GM18873 (cell line): ENCODE data around the gene RIOX2.
A peak's percentile ranks its signal among the peaks of the same experiment; 100 is the strongest.
"Not testable (repeated sequence)": the region's sequence is repeated elsewhere in the genome, so short reads cannot be mapped to it uniquely, and the experiment has no call there.

Experiments
- ATAC-seq: cut with Tn5 transposase; IDR thresholded peaks from one replicate; pipeline ENCODE4 v1.9.1; 2021; ENCODE audit warnings: mild to moderate bottlenecking, moderate library complexity, moderate number of reproducible peaks; ENCODE audit not compliant: unreplicated experiment, low FRiP score

Gene RIOX2

DNA sequence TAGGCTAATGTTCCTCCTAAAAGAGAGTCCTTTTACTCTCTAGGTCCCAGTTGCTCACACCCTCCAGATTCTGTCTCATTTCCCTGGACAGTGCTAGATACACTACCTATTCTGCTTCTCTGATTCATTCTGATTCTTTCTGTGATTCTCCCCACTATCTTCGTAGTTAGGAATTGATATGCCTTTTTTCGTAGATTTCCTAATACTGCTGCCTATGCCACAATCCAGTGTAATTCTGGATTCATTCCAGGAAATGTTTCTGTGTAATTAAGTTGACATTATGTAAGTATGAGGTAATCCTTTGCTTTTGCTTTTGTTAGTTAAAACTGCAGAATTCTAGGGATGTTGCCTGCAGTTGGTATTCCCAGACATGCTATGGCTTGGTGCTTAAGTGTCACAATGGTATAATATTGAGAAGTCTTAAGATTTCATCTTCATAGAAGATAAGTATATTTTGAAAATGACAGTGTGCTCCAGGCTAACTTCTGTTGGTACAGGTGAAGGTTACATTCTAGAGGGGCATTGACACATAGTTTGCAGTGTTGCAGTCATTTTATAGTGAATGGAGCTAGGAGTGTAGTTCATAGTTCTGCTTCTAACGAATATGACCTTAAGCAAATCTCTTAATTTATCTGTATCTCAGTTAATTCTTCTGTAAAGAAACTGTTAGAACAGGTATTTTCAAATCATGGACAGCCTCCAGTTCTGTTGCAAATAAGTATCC is 54.3 kb downstream of the RIOX2 start:
- no peak for ATAC-seq

DNA sequence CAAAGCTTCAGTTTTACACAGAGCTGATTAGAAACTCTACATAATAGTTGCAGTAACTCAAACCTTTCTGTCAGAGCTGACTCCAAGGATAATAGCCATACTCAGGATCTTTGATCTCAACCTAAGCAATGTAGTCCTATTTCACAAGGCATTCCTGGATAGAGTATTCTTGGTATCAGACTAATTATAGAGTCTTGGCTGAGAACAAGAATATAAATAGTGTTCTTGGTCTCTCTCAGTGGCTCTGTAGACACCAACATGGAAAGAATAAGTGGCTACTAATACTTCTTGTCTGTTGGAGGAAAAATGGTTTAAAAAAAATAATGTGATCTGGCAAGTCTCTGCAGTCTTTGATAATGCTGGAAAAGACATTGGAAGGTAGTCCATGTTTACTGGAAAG is 55.7 kb downstream of the RIOX2 start:
- no peak for ATAC-seq

DNA sequence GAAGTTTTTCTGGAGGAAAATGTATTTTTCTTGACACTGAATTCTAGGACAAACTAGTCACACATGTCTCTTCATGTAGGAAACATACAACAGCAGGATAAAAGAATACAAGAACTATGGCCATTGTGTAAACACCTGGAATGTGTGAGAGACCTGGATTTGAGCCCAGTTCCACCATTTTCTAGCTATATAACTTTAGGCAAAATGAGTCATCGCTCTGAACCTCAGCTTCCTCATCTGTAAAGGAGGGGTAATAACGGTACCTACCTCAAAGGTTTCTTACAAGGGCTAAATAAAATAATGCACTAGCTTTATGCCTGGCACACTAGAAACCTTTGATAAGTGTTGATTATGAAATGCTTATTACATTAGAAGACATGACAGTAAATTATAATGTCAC is 57.8 kb downstream of the RIOX2 start:
- ATAC-seq, result no peak

DNA sequence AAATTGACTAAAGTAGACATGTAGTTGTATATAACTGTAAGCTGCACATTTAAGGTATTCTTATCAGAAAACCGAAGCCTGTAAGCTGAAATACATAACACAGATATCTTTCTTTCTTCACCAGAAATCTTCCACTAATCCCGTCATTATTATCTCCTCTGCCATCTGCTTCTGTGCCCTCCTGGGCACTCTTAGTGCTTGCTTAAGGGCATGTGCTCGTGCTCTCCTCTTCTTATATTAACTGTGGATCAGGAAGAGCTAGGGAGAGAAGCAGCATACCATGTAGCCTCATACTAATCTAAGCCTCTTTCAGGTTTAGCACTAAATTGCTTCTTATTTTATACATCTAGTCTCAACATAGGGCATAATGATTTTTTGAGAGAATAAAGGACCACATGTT is 60.8 kb downstream of the RIOX2 start:
- ATAC-seq, result no peak

DNA sequence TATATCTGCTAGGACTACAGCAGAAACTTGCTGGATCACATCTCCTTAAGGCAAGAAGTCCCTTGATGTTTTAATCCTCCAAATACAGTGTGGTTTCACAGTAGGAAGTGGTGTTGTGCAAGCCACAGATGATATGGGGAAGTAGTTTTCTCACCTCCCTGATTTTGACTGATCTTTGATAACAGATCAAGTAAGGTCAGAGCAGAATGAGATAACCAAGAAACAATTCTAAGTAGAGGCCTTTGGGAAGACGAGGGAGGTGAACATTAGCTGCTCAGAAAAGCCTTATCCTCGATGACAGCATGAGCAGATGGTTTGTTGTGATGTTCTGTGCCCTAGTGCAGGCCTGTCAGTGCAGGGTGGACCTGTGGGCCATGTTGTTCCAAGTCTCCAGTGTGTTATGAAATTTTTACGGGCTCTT is 61.3 kb downstream of the RIOX2 start:
- no peak for ATAC-seq

DNA sequence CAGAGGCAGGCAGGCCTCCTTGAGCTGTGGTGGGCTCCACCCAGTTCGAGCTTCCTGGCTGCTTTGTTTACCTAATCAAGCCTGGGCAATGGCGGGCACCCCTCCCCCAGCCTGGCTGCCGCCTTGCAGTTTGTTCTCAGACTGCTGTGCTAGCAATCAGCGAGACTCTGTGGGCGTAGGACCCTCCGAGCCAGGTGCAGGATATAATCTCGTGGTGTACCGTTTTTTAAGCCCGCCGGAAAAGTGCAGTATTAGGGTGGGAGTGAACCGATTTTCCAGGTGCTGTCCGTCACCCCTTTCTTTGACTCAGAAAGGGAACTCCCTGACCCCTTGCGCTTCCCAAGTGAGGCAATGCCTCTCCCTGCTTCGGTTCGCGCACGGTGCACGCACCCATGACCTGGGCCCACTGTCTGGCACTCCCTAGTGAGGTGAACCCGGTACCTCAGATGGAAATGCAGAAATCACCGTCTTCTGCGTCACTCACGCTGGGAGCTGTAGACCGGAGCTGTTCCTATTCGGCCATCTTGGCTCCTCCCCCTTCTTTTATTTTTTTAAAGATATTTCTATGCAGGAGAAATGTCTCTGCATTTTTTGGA is 61.9 kb downstream of the RIOX2 start:
- not testable (repeated sequence) for ATAC-seq

DNA sequence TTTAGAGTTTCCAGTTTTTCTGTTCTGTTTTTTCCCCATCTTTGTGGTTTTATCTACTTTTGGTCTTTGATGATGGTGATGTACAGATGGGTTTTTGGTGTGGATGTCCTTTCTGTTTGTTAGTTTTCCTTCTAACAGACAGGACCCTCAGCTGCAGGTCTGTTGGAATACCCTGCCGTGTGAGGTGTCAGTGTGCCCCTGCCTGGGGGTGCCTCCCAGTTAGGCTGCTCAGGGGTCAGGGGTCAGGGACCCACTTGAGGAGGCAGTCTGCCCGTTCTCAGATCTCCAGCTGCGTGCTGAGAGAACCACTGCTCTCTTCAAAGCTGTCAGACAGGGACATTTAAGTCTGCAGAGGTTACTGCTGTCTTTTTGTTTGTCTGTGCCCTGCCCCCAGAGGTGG is 62.4 kb downstream of the RIOX2 start:
- not testable (repeated sequence) for ATAC-seq

DNA sequence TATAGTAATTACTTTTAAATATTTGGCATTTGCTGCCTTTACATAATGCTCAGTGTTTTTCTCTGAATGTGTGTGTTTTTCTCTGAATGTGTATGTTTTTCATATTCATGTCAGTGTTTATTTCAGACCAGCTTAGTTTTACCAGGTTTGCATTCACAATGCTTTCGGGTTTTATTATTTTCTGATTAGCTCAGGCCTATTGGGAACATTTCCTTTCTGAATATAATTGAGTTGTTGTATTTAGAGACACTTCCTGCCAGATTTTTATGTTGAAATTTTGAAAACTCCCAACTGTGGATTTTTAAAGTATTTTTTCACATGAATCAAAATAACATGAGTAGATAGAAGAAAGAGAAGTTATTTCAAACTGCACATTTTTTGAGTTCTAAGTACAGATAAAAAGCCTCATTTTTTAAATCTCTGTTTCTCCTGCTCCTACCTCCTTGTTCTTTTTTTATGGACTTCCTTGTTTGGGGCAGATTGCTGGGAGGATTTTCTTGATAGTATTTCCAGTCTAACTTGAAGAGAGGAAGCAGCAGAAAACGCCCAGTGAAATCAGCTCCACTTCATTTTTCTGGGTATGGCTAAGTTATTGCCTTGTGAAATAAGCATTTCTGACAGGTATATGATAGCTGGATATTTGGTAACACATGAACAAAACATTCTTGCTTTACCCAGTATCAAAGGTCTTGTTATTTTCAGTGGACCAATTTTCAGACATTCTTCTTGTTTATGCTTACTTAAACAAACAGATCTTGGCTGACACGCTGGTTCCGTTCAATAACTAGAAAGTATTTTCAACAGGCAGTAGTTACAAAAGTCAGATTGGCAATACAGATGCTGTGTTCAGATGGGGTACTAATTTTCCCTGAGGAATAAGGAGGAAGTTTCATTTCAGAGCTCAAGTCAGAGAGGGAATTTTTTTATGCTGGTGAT is 70.7 kb downstream of the RIOX2 start:
- no peak for ATAC-seq

DNA sequence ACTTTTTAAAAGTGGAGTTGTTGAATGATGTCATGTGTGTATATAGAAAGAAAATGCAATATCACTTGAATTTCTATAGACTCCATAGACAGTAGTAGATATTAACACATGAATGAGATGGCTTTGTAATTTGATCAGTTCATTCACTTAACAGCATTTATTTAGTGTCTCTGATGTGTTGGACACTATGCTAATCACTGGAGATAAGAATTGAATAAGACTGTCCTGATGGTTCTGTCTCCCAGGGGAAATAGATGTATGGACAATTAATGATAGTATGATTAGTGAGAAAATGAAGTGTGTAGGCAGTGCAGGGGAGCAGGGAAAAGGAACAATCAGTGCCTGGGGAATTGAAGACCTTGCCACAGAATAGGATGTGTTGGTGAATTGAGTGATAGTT is 72.9 kb downstream of the RIOX2 start:
- no peak for ATAC-seq

DNA sequence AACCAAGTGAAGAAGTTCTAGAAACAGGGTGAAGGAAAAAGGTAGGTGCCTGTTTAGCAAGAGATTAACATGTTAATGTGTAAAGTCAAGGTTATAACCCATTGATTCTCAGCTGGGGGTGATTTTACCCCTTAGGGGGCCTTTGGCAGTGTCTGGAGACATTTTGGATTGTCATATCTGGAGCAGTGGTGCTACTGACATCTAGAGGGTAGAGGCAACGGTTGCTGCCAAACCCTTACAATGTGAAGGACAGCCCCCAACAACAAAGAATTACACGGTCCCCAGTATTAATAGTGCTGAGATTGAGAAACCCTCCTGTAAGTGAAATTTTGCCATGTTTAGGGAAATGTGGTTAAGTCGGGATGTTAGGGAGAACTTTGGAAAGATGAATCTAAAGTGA is 75.7 kb downstream of the RIOX2 start:
- ATAC-seq, result no peak

DNA sequence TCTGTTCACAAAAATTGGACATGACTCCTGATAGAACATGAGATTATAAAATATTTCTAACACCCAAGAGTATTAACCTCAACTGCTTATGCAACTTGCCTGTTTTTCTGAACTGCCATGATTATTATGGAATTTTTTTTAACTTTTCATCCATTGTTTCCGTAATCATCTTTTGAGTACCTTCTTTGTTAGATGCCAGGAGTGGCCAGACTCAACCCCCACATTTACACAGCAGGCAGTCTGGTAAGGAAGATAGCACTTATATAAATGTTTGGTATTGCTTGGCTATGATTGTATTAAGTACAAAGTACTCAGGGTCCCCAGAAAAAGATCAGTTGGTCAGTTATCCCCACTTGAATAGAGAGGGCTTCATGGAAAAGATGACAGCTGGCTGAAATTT is 76.1 kb downstream of the RIOX2 start:
- ATAC-seq, result no peak

DNA sequence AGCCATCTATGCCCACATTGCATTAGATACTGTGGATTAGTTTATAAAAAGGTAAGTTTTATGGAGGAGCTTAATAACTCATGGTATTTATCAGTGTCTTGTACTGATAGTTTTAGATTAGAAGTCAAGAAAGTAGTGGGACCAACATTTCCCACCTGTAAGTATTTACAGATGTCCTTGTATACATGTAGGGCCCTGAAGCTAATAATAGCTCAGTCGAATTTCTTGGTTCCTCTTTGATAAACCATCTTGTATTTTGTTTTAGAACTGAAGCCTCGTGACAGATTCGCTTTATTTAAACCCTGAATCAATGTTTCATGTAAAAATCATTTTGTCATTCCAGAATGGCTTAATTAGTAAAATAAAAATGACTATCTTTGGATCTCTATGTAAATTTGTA is 77.0 kb downstream of the RIOX2 start:
- peak; percentile 68 for ATAC-seq

DNA sequence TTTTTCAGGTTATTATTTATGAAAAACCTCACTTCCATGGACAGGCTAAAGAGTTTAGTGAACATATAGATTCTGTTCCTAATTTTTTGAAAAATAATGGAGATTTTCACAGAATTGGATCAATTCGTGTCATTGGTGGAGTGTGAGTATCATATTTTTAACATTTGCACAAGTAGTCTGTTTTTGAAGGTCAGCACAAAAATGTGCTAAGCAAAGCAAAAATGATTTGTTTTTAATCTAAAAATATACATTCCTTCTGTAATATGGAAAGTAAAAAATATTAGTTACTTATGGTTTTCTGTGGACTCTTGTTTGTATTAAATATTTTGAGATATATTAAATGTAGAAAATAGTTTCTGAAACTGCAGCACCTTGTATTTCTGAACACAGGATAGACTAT is 79.4 kb downstream of the RIOX2 start:
- ATAC-seq, result no peak
